GM18517 (cell line): ENCODE data around the gene WRAP73.

Experiments used
- ATAC-seq: cut with Tn5 transposase; IDR thresholded peaks from one replicate; pipeline ENCODE4 v1.9.1; 2021; ENCODE audit warnings: mild to moderate bottlenecking, moderate library complexity; ENCODE audit not compliant: unreplicated experiment

Gene WRAP73

DNA sequence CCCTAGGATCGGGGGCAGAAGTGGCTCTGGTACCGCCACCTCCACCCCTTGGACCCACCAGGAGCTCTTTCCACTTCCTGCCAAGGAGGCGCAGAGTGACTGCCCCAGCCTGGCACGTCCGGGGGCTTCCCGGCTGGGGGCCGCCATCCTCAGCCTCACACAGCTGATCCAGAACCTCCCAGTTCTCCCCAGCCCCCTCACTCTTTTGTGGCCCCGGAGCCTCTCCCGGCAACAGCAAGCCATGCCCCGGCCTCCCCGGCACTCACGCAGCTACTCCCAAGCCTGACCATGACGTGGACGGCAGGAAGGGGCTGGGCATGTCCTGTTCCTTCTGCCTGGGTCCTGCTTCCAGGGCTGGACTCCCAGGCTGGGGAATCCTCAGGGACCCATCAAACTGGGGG is 19.5 kb upstream of the WRAP73 start:
- ATAC-seq, result no peak

DNA sequence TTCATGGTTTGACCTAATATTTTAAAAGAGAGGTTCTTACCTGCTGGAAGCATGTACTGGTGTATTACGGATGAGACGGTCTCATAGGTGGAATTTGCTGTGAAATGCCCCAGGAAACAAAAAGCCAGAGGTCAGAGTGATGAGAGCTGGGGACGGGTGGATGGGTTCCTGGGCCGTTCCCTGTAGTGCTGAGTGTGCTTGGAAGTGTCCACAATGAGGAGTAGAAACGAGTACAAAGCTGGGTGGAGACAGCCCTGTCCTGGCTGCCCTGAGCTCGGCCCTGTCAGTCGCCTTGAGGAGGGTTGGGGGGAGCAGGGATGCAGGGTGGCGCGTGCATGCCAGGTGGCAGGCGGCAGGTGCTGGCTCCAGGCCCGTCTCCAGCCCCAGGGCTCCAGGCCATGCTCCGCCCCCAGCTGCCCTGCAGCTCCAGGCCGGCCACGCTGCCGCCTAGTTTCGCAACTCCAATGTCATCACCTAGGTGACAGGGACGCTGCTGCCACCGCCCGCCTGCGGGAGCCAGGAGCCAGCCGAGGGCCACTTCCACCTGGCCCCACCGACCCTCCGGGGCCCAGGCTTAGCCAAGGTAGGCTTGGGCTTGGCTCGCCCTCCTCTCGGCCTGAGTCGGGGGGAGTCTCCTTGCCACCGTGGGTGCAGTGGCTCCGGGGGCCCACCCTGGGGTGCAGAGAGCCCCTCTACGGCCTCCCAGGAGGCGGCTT is 18.8 kb upstream of the WRAP73 start:
- ATAC-seq, result no peak

DNA sequence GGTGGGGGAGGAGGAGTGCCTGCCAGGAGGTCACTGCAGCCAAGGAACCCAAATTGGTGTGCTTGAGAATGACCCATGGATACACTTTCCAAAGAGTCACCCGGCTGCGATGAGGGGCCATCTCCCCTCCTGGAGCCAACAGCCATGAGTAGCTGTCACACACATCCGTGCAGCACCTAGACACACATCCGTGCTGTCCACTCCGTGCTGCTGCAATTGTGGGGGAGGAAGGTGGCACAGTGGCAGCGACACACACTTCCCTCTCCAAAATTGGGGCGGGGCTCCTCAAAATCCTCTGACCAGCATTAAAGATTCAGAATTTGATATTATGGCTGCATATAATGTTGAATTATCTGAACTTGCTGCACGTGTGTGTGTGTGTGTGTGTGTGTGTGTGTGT is 18.2 kb upstream of the WRAP73 start:
- ATAC-seq, result no peak

DNA sequence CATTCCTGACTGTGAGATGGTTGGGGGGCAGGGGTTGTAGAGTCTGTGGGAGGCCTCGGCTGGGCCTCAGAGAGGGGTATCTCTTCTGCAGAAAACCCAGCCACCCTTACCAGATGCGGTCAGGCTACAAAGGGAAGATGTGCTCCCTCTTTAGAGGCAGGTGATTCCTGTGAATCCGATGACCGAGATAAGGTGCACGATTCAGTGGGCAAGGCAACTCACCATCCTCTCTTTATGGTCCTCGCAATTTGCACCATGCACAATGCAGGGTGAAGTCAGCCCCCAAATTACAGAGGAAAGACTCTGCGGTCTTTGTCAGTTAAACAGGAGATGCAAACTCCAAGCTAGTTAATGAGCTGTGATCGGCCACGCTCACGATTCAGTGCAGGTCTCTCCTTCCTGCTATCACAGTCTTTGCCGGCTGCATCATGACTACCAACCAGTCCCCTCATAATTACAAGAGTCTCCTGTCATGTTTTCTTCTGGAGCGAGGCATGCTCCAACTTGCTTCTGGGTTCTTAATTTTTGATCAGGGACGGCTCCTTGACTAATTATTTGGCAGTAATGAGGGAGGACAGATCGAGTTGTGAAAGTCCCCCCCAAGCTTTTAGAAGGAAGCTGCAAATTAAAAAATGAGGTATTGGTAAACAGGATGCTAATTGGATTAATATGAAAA is 14.9 kb upstream of the WRAP73 start:
- ATAC-seq, result no peak

DNA sequence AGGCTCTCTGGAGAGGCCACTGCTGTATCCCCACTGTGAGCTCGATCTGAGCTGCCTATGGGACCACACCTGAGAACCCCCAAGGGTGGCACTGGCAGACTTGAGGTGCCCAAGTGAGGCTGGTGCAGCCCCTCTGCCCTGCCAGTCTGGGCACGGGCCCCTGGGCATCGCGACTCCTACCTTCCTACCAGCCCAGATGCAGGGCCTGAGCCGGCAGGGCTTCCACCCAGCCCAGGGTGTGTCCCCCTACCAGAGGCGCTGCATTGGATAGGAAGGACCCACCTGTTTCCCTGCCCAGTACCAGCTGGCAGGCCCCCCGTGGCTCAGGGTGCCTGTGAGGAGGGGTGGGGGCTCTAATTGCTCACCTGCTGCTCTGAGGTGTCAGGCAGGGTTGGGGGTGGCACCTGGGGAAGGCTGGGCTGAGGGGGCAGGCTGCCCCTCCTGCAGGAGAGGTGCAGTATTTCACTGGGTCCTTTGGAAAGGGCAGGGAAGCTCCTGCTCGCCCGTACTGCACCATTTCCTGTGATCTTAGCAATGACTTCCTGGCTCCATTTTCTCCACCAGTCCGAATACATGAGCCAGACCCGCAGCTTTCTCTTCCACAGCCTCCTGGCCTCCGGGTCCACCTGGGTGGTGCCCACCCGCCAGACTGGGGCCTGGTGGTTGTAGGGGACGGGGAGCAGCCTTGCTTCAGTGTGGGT is 14.2 kb upstream of the WRAP73 start:
- ATAC-seq, result no peak

DNA sequence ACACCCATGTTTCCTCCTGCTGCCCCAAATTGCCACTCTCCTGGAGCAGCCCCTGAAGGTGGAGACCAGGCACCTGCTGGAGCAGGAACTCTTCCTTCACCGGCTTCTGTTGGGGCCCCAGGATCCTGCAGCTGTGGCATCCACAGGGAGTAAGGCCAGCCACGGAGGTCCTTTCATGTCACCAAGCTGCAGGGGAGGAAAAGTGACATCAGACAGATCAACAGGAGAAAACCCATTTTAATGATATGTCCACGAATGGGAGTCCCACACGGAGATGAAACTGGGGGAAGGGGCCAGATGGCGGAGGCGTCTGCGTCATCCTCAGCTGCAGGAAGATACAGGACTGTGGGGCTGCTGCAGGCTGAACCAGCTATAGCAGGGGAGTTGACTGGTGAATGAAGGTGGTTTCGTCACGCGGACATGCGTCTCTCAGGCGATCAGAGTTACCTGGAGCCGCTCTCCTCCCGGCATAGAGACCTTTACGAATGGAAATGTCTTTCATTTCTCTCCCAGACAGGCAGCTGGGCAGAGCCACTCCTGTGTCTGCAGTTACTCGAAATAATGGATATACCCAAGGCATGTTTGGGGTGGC is 12.3 kb upstream of the WRAP73 start:
- ATAC-seq, result no peak

DNA sequence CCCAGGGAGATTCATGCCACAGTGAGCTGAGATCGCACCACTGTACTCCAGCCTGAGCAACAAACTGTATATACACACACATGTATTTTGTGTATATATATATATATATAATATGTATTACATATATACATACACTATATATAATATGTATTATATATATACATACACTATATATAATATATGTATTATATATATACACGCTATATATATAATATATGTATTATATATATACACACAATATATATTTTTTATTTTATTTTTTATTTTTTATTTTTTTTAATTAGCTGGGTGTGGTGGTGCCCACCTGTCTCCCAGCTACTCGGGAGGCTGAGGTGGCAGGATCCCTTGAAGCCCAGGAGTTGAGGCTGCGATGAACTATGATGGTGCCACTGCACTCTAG is 11.7 kb upstream of the WRAP73 start:
- no peak for ATAC-seq

DNA sequence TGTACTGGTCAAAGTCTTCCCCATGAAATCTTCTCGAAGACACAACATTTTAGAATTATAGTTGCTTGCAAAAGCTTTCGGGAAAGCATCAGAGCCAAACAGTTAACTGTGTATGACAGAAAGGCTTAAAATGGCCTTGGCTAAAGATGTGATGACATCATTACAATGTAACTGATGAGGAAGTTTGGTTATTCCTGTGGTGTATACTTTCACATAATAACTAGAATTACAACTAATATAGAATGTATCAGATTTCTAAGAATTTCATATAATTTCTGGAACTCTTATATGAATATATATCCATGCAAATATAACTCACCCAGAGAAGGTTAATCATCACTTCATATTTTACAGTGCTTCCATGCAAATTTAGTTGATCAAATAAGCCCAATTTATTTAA is 10.8 kb upstream of the WRAP73 start:
- ATAC-seq, result no peak

DNA sequence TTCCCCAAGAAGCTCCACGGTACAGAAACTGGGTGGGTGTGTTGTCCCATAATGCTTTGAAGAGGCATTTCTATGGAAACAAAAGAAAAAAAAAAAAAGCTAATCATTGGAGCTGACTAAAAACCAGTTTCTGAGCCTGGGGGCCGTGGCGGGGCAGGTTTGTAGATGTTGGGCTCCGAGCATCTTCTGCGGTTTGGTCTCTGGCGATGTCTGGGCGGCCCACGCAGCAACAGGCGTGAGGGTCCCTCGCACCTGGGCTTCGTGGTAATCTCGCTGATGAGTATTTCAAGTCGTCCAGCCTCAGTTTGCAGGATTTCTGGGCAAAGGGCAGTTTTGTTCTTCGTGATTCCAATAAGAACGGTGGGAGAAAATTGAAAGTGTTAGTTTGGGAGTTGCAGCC is 9.2 kb upstream of the WRAP73 start:
- ATAC-seq, result no peak

DNA sequence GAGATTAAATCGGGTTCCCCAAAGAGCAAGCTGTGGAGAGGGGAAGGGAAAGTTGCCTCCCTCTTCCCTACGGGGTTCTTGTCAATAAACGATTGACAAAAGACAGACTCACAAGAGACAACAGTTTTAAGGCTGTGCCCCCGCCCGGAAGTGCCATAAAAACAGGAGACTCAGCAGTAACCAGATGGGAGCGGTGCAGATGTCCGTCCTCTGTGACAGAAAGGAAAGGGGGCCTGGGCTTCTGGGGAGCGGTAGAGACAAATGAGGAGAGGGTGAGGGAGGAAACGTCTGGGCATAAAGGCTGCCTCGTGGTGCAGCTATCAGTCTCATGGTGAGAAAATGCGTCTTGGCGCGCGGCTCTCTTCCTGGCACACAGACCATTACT is 8.3 kb upstream of the WRAP73 start:
- ATAC-seq, result no peak

DNA sequence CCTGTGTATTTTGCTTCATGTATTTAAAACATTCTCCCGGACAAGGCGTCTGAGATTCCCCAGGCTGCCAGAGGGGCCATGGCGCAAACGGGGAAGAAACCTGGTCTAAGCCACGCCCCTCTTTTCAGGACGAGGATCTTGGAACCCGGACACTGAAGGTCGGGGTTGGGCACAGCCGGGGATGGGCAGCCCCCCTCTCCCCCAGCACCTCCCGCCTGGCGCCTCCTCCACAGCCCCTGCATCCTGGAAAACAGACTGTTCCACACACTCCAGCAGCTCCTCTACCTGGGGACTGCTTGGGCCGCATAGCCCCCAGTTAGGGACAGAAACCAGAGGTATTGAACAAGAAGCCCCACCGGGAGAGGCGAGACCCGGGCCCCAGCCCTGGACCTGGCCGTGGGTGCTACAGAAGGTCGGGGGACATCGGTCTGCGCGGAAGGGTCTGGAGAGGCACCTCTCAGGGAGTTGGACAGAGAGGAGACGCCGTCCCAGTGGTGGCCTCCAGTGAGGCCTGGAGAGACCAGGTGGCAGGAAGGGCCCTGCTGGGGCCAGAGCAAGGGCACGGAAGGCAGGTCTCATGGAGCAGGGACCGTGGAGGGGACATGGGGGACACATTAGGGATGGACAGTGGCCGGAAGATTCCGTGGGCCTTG is 7.8 kb upstream of the WRAP73 start:
- ATAC-seq, result no peak

DNA sequence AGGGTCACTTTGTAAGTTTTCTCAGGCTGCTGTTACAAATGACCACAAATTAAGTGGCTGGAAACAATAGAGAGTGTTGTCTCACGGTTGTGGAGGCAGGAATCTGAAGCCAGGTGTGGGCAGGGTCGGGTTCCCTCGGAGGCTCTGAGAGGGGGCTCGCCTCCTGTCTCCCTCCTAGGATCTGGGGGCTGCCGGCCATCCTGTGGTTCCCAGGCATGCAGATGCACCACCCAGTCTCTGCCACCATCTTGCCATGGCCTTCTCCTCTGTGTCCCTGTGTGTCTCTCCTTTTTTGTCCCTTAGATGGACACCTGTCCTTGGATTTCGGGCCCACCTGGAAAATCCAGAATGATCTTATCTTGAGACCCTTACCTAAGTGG is 7.2 kb upstream of the WRAP73 start:
- ATAC-seq, result peak; percentile 11

DNA sequence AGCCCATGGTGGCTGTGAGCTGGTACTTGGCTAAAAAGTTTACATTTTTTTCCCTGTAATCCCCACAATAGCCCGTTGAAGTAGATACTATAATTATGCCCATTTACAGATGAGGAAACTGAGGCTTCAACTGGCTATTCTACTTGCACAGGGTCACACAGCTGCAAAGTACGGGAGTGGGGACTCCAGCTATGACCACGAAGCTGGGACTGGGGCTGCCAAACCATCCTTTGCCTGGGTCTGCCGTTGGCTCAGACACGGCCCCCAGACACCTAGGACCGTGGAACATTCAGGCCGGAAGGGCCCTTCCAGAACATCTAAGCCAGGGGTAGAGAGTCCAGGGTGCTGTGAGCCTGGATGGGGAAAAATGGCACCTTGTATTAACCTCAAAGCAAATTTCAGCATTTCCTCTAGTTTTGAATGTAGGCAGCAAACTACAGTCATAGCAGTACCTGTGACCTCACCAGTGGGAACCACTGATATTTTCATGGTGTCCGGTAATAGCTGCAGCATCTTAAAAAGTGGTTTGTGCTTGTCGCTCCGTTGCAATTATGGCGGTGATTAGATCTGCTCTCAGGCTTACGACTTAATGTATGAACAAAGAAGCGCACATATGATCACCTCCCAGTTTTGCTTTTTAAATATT is 6.7 kb upstream of the WRAP73 start:
- ATAC-seq, result peak; percentile 70

DNA sequence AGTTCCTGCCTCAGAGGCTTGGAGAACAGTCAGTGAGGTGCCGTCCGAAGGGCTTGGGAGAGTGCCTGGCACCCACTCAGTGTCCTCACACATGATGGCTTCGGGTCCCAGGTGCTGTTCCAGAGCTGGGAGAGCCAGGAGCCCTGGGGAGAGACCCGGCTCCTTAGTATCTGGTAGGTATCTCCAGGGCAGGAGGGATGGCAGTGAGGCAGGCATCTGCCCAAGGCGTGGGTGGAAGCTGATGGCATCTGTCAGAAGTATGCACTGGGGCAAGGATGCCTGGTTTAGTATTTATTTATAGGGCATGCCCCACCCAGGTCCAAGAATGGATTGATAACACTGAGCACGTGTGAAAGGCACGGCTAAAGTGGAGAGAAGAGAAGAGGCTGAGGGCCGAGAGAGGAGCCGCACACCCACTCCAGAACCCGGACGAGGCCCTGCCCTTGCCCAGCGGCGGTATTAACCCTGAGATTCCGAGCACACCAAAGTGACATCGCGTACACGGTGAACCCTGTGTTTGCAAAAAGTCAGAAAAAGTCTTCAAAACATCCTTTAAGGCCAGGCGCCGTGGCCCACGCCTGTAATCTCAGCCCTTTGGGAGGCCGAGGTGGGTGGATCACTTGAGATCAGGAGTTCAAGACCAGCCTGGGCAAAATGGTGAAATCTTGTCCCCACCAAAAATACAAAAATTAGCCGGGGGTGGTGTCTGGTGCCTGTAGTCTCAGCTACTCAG is 4.8 kb upstream of the WRAP73 start:
- ATAC-seq, result no peak

DNA sequence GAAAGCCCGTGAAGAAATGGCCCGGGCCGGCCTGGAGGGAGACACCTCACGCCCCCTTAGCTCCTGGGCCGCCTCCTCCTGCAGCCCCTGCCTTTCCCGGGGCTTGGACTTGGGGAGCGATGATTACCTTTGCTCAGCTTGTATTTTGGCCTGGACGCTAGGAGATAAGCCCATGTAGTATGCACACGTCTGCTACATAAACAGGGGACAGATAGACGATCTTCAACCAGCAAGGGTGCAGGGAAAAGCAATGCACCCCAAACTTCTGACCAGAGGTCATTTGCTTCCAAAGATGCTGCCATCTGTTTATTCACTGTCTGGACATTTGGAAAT is 3.3 kb upstream of the WRAP73 start:
- ATAC-seq, result no peak

DNA sequence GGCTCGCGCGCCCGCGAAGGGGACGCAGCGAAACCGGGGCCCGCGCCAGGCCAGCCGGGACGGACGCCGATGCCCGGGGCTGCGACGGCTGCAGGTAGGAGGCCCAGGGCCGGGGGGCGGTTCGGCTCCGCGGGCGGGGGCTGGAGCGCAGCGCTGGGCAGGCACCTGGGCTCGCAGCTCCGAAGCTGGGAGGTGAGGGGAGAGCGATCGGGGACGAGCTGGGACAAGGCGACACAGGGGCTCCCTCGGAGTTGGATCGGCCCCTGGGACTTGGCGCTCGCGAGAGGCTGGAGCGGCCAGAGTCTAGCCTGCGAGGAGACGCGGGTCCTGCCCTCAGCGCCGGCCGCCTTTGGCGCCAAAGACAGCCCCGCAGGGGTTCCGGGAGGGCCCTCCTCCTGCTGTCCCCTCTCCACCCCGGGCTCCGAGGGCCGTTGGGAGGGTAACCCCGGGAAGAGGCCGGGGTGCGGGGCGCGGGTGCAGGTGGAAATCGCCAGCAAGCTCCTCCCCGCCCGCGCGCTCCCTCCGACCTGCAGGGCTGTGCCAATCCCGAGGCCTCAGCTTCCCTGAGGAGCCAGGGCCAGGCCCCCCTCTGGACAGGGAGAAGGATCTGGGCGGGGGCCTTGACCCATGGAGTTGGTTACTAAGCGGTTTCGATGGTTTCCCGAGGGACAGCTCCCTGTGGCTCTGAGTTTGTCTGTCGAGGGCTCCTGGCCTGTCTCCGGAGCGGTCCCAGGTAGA is 2.8 kb upstream of the WRAP73 start:
- no peak for ATAC-seq

DNA sequence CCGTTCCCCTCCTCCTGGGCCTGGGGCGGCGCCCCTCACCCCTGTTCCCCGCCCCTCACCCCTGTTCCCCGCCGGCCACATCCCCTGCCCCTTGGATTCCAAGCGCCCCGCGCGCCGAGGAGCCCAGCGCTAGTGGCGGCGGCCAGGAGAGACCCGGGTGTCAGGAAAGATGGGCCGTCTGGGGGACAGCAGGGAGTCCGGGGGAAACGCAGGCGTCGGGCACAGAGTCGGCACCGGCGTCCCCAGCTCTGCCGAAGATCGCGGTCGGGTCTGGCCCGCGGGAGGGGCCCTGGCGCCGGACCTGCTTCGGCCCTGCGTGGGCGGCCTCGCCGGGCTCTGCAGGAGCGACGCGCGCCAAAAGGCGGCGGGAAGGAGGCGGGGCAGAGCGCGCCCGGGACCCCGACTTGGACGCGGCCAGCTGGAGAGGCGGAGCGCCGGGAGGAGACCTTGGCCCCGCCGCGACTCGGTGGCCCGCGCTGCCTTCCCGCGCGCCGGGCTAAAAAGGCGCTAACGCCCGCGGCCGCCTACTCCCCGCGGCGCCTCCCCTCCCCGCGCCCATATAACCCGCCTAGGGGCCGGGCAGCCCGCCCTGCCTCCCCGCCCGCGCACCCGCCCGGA is 2.1 kb upstream of the WRAP73 start, which contains the start of gene TP73:
Gene TP73 (plus strand): TSS at position 587 of the 618 bp plus-strand sequence. CDS start 29,850 bp downstream, outside the sequence.
- no peak for ATAC-seq

DNA sequence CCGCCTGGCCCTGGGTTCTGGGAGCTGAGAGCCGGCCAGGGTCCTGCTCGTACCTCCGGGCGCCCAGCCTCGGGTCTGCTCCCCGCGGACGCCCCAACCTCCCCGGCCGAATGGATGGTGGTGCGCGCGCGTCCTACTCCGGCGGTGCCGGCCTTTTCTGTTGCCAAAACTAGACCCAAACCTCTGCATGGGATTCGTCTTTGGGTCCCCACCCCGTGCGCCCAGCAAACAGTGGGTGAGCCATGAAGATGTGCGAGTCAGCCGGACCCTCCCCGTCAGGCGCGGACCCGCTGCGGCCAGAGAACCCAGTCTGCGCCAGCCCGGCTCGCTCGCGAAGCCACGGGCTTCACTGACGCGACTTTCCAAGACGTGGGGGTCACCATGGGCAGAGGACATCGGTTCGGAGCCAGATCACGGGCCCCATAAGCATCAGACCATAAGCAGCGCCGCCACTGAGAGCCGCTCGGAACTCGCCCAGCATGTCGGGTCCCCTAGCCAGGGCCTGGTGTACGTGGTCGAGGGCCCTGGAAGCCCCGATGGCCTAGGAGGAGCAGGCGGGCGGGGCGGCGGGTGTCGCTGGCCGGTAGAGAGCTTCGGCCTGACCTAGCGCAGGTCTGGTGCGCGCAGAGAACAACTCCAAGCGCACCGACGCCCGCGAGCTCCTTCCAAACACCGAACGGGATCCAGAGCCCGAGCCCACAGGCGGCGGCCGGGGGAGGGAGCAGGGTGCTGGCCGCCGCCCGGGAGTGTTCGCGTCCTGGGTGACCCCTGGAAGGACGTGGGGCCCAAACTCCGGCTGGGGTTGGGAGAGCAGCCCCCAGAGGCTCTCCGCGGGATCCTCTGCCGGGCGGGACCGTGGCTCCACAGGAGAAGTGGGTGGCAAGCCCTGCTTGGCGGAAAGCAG is 1.4 kb upstream of the WRAP73 start:
- ATAC-seq, result no peak
